OCI-LY7 (cell line): ENCODE results near the gene ATP11A. TPM values are rescaled to one million over a fixed set of nuclear protein-coding genes. Genes with fewer than 3 reads are reported as not detected.
"Not testable (repeated sequence)": the region's sequence is repeated elsewhere in the genome, so short reads cannot be mapped to it uniquely, and the experiment has no call there.

Source experiments
- BruUV-seq: library from RNA; stranded (reverse); fragments of 400-500 nt; replicated peaks from 2 replicates; lab custom pipeline; 2021; lab: Mats Ljungman, UMichigan
- CTCF ChIA-PET: fragments of 300-600 bp; sonication (Branson Sonifier 250); formaldehyde crosslinking; loops from one replicate; lab custom pipeline; 2022; ENCODE audit warnings: antibody characterized with exemption; ENCODE audit not compliant: unreplicated experiment; lab: Charles Lee
- POLR2A ChIA-PET: fragments of 300-600 bp; sonication (Branson Sonifier 250); formaldehyde crosslinking; loops from one replicate; lab custom pipeline; 2022; ENCODE audit warnings: antibody characterized with exemption; lab: Charles Lee
- DNase-seq: peaks from one replicate; pipeline ENCODE4 v3.0.0-alpha.2; 2015; ENCODE audit warnings: low spot score
- H2AFZ ChIP-seq: fragments of 200-600 bp; sonication (generic), shearing (Covaris generic); 2 replicates; pipeline ENCODE4 v1.6.1; 2014; ENCODE audit warnings: mild to moderate bottlenecking, antibody characterized with exemption, low read length, moderate library complexity
- H3K27ac ChIP-seq: fragments of 200-600 bp; sonication (generic); 2 replicates; pipeline ENCODE4 v1.5.1; 2014; ENCODE audit warnings: mixed run types, low read depth, mild to moderate bottlenecking, moderate library complexity, low read length, inconsistent platforms; ENCODE audit not compliant: poor library complexity, severe bottlenecking
- H3K36me3 ChIP-seq: fragments of 200-600 bp; sonication (generic); 2 replicates; pipeline ENCODE4 v1.6.1; 2014; ENCODE audit warnings: mild to moderate bottlenecking, antibody characterized with exemption, low read length, moderate library complexity, mixed read lengths; ENCODE audit not compliant: insufficient read depth
- H3K4me1 ChIP-seq: fragments of 200-600 bp; sonication (generic); 2 replicates; pipeline ENCODE4 v1.5.1; 2014; ENCODE audit warnings: mild to moderate bottlenecking, low read length; ENCODE audit not compliant: insufficient read depth, poor library complexity, severe bottlenecking
- H3K4me2 ChIP-seq: fragments of 200-600 bp; sonication (generic); 2 replicates; pipeline ENCODE4 v1.6.1; 2014; ENCODE audit warnings: mild to moderate bottlenecking, low read length
- H3K4me3 ChIP-seq: fragments of 200-600 bp; sonication (generic); 2 replicates; pipeline ENCODE4 v1.5.1; 2014; ENCODE audit warnings: mild to moderate bottlenecking, low read depth, low read length; ENCODE audit not compliant: poor library complexity, severe bottlenecking
- H3K79me2 ChIP-seq: fragments of 200-600 bp; sonication (generic); 2 replicates; pipeline ENCODE4 v1.6.1; 2016; ENCODE audit warnings: low read depth, mild to moderate bottlenecking, low read length, moderate library complexity, mixed read lengths; ENCODE audit not compliant: insufficient read depth
- H3K9me2 ChIP-seq: fragments of 200-600 bp; sonication (generic); 2 replicates; pipeline ENCODE4 v1.6.1; 2016; ENCODE audit warnings: mild to moderate bottlenecking, low read length, mixed read lengths; ENCODE audit not compliant: insufficient read depth
- H3K9me3 ChIP-seq: fragments of 200-600 bp; sonication (generic); 2 replicates; pipeline ENCODE4 v1.6.1; 2014; ENCODE audit warnings: mild to moderate bottlenecking, mixed run types, low read length, mixed read lengths
- H4K20me1 ChIP-seq: fragments of 200-600 bp; sonication (generic); 2 replicates; pipeline ENCODE4 v1.6.1; 2014; ENCODE audit warnings: mild to moderate bottlenecking, antibody characterized with exemption, low read length, moderate library complexity, mixed read lengths; ENCODE audit not compliant: insufficient read depth
- CTCF ChIP-seq: fragments of 200-600 bp; sonication (generic); conservative IDR thresholded peaks from 2 replicates; pipeline ENCODE4 v1.5.1; 2014; ENCODE audit warnings: mild to moderate bottlenecking, antibody characterized with exemption, low read length, moderate library complexity, mixed read lengths
- EZH2phosphoT487 ChIP-seq: fragments of 200-600 bp; sonication (generic); IDR thresholded peaks from 2 replicates; pipeline ENCODE4 v1.6.1; 2018; ENCODE audit warnings: low read depth, borderline replicate concordance, mild to moderate bottlenecking, mixed run types, antibody characterized with exemption, low read length, moderate library complexity, mixed read lengths
- intact Hi-C: fragments of 100-400 bp; cut with micrococcal nuclease; formaldehyde crosslinking; loops from one replicate; pipeline ENCODE4 v1.10.0; 2022; ENCODE audit not compliant: unreplicated experiment
- total RNA-seq, 2 experiments: library from RNA; depleted of rRNA in 1 of 2; stranded (reverse); fragments of >200 nt in 1 of 2; shearing (Covaris generic) in 1 of 2; gene quantifications; 2 replicates each; pipeline ENCODE4 v1.2.3, GENCODE V29; 2014 to 2022

The ATP11A gene
- total RNA-seq, 2 experiments from 2014 or later = 8.8 to 23.1 TPM

GRCh38 chr13:112783978-112784371, 94.1 kb downstream of the ATP11A start:
- DNase-seq = no peak
- Histone ChIP-seq H3K9me2 (no peaks in the 10 kb centered on the region), H3K4me1 (no peaks in the 10 kb centered on the region), H3K4me3 (no peak overlapping the region), H3K36me3 (no peaks in the 10 kb centered on the region), H3K27ac (no peak overlapping the region), H2AFZ (no peak overlapping the region), H3K79me2 (no peaks in the 10 kb centered on the region), H4K20me1 (no peaks in the 10 kb centered on the region), H3K9me3 (no peaks in the 10 kb centered on the region), H3K4me2 (no peak overlapping the region)
- ChIA-PET POLR2A (no interaction called here), CTCF (no interaction called here)
- BruUV-seq = no TSS peak
- TF ChIP-seq CTCF = no peak
- no peak for TF ChIP-seq EZH2phosphoT487
- intact Hi-C loops = no loop called here

DNA sequence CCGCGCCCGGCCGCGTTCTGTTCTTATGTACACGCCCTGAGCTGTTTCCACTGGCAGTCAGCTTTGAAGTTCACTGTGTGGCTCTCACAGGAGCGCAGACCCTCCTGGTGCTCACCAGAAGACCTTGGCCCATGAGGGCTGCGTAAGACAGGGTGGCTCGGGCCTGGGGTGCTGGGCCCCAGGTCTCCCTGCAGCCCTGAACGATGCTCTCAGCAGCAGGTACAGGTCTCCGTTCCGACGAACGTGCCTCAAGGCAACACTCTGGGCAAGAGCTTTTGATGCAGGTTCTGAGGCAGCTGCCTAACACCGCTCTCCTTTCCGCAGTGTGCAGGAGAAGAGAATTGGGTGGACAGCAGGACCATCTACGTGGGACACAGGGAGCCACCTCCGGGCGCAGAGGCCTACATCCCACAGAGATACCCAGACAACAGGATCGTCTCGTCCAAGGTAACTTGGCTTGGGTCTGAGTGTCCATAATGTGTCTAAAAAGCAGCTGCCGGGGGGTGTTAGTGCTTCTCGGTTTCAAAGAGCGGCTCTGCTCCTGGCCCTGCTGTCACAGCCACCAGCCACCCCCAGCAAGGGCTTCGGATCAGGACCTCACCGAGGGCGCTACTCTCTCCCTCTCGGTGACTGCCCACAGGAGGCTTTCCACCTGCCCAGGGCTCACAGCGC, 95.1 kb downstream of the ATP11A start:
- no peaks in the 10 kb centered on the region for H3K79me2 ChIP-seq
- no peak overlapping the region for H2AFZ ChIP-seq
- no peaks in the 10 kb centered on the region for H4K20me1 ChIP-seq
- POLR2A ChIA-PET = no interaction called here
- no peaks in the 10 kb centered on the region for H3K36me3 ChIP-seq
- intact Hi-C loops = no loop called here
- no peaks in the 10 kb centered on the region for H3K9me2 ChIP-seq
- H3K27ac ChIP-seq = no peak overlapping the region
- H3K4me3 ChIP-seq = no peak overlapping the region
- no peak for DNase-seq
- no TSS peak for BruUV-seq
- H3K9me3 ChIP-seq = no peaks in the 10 kb centered on the region
- no peak overlapping the region for H3K4me2 ChIP-seq
- no peak for TF ChIP-seq CTCF
- TF ChIP-seq EZH2phosphoT487 = no peak
- CTCF ChIA-PET = no interaction called here
- H3K4me1 ChIP-seq = no peaks in the 10 kb centered on the region

- H3K4me1 ChIP-seq = no peaks in the 10 kb centered on the region
- H3K36me3 ChIP-seq = no peaks in the 10 kb centered on the region
- H3K9me2 ChIP-seq = no peaks in the 10 kb centered on the region
- no peak overlapping the region for H3K4me3 ChIP-seq
- DNase-seq = no peak
- H3K79me2 ChIP-seq = no peaks in the 10 kb centered on the region
- ChIA-PET POLR2A (no interaction called here), CTCF (no interaction called here)
- TF ChIP-seq CTCF (no peak), EZH2phosphoT487 (no peak)
- no TSS peak for BruUV-seq
- H4K20me1 ChIP-seq = no peaks in the 10 kb centered on the region
- H3K4me2 ChIP-seq = no peak overlapping the region
- no peak overlapping the region for H2AFZ ChIP-seq
- H3K9me3 ChIP-seq = no peaks in the 10 kb centered on the region
- H3K27ac ChIP-seq = no peak overlapping the region
- intact Hi-C loops = no loop called here
Measured at GRCh38 chr13:112785483-112785856, 95.6 kb downstream of the ATP11A start.

DNA sequence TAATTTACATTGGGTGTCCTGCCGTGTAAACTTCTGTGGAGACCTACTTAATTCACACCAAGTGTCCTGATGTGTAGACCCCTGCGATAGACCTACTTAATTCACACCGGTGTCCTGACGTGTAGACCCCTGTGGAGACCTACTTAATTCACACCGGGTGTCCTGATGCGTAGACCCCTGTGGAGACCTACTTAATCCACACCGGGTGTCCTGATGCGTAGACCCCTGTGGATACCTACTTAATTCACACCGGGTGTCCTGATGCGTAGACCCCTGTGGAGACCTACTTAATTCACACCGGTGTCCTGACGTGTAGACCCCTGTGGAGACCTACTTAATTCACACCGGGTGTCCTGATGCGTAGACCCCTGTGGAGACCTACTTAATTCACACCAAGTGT, 97.0 kb downstream of the ATP11A start:
- DNase-seq, H3K27ac ChIP-seq, BruUV-seq, H3K4me2 ChIP-seq, H3K9me3 ChIP-seq, H3K79me2 ChIP-seq, H3K36me3 ChIP-seq, H3K4me3 ChIP-seq, H4K20me1 ChIP-seq, POLR2A ChIA-PET, H2AFZ ChIP-seq, intact Hi-C loops, H3K9me2 ChIP-seq, H3K4me1 ChIP-seq, CTCF ChIA-PET: not testable (repeated sequence)
